ENCODE data around the gene PIANP. TPM values are rescaled to one million over a fixed set of nuclear protein-coding genes. Genes with fewer than 3 reads are reported as not detected.
"Not testable (repeated sequence)": the region's sequence is repeated elsewhere in the genome, so short reads cannot be mapped to it uniquely, and the experiment has no call there.

PIANP gene
- total and polyA plus RNA-seq, 9 donors, result 0.49 to 8.4 (median 5.5) TPM

- Histone ChIP-seq H3K27me3 (ENCODE audit: control insufficient read depth, insufficient read depth, low read length) (peaks cover 9% of the 10 kb centered on the region), H3K4me3 (ENCODE audit: low read length) (no peak overlapping the region), H3K27ac (ENCODE audit: low read length) (no peak overlapping the region), H3K9me3 (replicated peaks; ENCODE audit: control insufficient read depth, low read depth, low read length) (no peaks in the 10 kb centered on the region), H3K4me1 (ENCODE audit: control insufficient read depth, insufficient read depth, low read length) (no peaks in the 10 kb centered on the region), H3K36me3 (ENCODE audit: control insufficient read depth, insufficient read depth, low read length) (no peaks in the 10 kb centered on the region)
- no peak for DNase-seq
- WGBS (ENCODE audit: insufficient coverage), result 60% methylated on average over 16 of the region's 16 CpGs
Measured at GRCh38 chr12:6708960-6709394, 8.4 kb upstream of the PIANP start.

GRCh38 chr12:6708351-6708750 is 7.7 kb upstream of the PIANP start:
- H3K27ac ChIP-seq (ENCODE audit: low read length); H3K4me3 ChIP-seq (ENCODE audit: low read length); DNase-seq; H3K4me1 ChIP-seq (ENCODE audit: control insufficient read depth, insufficient read depth, low read length); H3K9me3 ChIP-seq (replicated peaks; ENCODE audit: control insufficient read depth, low read depth, low read length); H3K36me3 ChIP-seq (ENCODE audit: control insufficient read depth, insufficient read depth, low read length): not testable (repeated sequence)
- H3K27me3 ChIP-seq (ENCODE audit: control insufficient read depth, insufficient read depth, low read length), result peaks cover 16% of the 10 kb centered on the region
- 93% methylated on average over 21 of the region's 21 CpGs for WGBS (ENCODE audit: insufficient coverage)

GRCh38 chr12:6703631-6704030 is 3.0 kb upstream of the PIANP start:
- DNase-seq, result no peak
- H3K4me3 ChIP-seq (ENCODE audit: low read length), result no peak overlapping the region
- H3K27ac ChIP-seq (ENCODE audit: low read length), result no peak overlapping the region
- 18% methylated on average over 6 of the region's 10 CpGs for WGBS (ENCODE audit: insufficient coverage)
- peaks cover 45% of the 10 kb centered on the region for H3K27me3 ChIP-seq (ENCODE audit: control insufficient read depth, insufficient read depth, low read length)
- H3K9me3 ChIP-seq (replicated peaks; ENCODE audit: control insufficient read depth, low read depth, low read length), result no peaks in the 10 kb centered on the region
- H3K36me3 ChIP-seq (ENCODE audit: control insufficient read depth, insufficient read depth, low read length), result no peaks in the 10 kb centered on the region
- H3K4me1 ChIP-seq (ENCODE audit: control insufficient read depth, insufficient read depth, low read length), result peaks cover 7% of the 10 kb centered on the region

GRCh38 chr12:6701078-6701768 is 608 bp upstream of the PIANP start:
- DNase-seq, result no peak
- peaks cover 10% of the 10 kb centered on the region for H3K4me1 ChIP-seq (ENCODE audit: control insufficient read depth, insufficient read depth, low read length)
- 24% methylated on average over 13 of the region's 13 CpGs for WGBS (ENCODE audit: insufficient coverage)
- H3K27ac ChIP-seq (ENCODE audit: low read length), result no peak overlapping the region
- H3K27me3 ChIP-seq (ENCODE audit: control insufficient read depth, insufficient read depth, low read length), result peaks cover 52% of the 10 kb centered on the region
- peak overlapping the region; percentile 35 for H3K4me3 ChIP-seq (ENCODE audit: low read length)
- H3K36me3 ChIP-seq (ENCODE audit: control insufficient read depth, insufficient read depth, low read length), result no peaks in the 10 kb centered on the region
- no peaks in the 10 kb centered on the region for H3K9me3 ChIP-seq (replicated peaks; ENCODE audit: control insufficient read depth, low read depth, low read length)

- peaks cover 10% of the 10 kb centered on the region for H3K4me1 ChIP-seq (ENCODE audit: control insufficient read depth, insufficient read depth, low read length)
- H3K27me3 ChIP-seq (ENCODE audit: control insufficient read depth, insufficient read depth, low read length), result peaks cover 52% of the 10 kb centered on the region
- WGBS (ENCODE audit: insufficient coverage), result 1% methylated on average over 39 of the region's 65 CpGs
- peak overlapping the region; percentile 50 for H3K4me3 ChIP-seq (ENCODE audit: low read length)
- H3K36me3 ChIP-seq (ENCODE audit: control insufficient read depth, insufficient read depth, low read length), result no peaks in the 10 kb centered on the region
- no peaks in the 10 kb centered on the region for H3K9me3 ChIP-seq (replicated peaks; ENCODE audit: control insufficient read depth, low read depth, low read length)
- H3K27ac ChIP-seq (ENCODE audit: low read length), result no peak overlapping the region
- DNase-seq, result no peak
Measured at GRCh38 chr12:6699989-6700645, 498 bp downstream of the PIANP start.

- 19% methylated on average over 11 of the region's 16 CpGs for WGBS (ENCODE audit: insufficient coverage)
- Histone ChIP-seq H3K4me3 (ENCODE audit: low read length) (peak overlapping the region; percentile 50), H3K4me1 (ENCODE audit: control insufficient read depth, insufficient read depth, low read length) (peaks cover 10% of the 10 kb centered on the region), H3K9me3 (replicated peaks; ENCODE audit: control insufficient read depth, low read depth, low read length) (no peaks in the 10 kb centered on the region), H3K27me3 (ENCODE audit: control insufficient read depth, insufficient read depth, low read length) (peaks cover 48% of the 10 kb centered on the region), H3K27ac (ENCODE audit: low read length) (no peak overlapping the region), H3K36me3 (ENCODE audit: control insufficient read depth, insufficient read depth, low read length) (no peaks in the 10 kb centered on the region)
- DNase-seq, result no peak
Measured at GRCh38 chr12:6699259-6699988, 1.2 kb downstream of the PIANP start.

- peaks cover 40% of the 10 kb centered on the region for H3K27me3 ChIP-seq (ENCODE audit: control insufficient read depth, insufficient read depth, low read length)
- 69% methylated on average over 6 of the region's 8 CpGs for WGBS (ENCODE audit: insufficient coverage)
- no peak overlapping the region for H3K4me3 ChIP-seq (ENCODE audit: low read length)
Measured at GRCh38 chr12:6698352-6699046, 2.1 kb downstream of the PIANP start.

GRCh38 chr12:6697584-6698351 is 2.8 kb downstream of the PIANP start:
- Histone ChIP-seq H3K27me3 (ENCODE audit: control insufficient read depth, insufficient read depth, low read length) (peaks cover 37% of the 10 kb centered on the region), H3K4me1 (ENCODE audit: control insufficient read depth, insufficient read depth, low read length) (peaks cover 10% of the 10 kb centered on the region), H3K27ac (ENCODE audit: low read length) (no peak overlapping the region), H3K9me3 (replicated peaks; ENCODE audit: control insufficient read depth, low read depth, low read length) (no peaks in the 10 kb centered on the region), H3K36me3 (ENCODE audit: control insufficient read depth, insufficient read depth, low read length) (no peaks in the 10 kb centered on the region), H3K4me3 (ENCODE audit: low read length) (no peak overlapping the region)
- WGBS (ENCODE audit: insufficient coverage), result 83% methylated on average over 15 of the region's 17 CpGs
- peak; percentile 45 for DNase-seq

More at GRCh38 chr12:6698352-6699046, 2.1 kb downstream of the PIANP start:
- Histone ChIP-seq H3K27ac (ENCODE audit: low read length) (no peak overlapping the region), H3K36me3 (ENCODE audit: control insufficient read depth, insufficient read depth, low read length) (no peaks in the 10 kb centered on the region), H3K9me3 (replicated peaks; ENCODE audit: control insufficient read depth, low read depth, low read length) (no peaks in the 10 kb centered on the region), H3K4me1 (ENCODE audit: control insufficient read depth, insufficient read depth, low read length) (peaks cover 10% of the 10 kb centered on the region)
- no peak for DNase-seq

- Histone ChIP-seq H3K4me1 (ENCODE audit: control insufficient read depth, insufficient read depth, low read length) (peaks cover 10% of the 10 kb centered on the region), H3K27ac (ENCODE audit: low read length) (no peak overlapping the region), H3K9me3 (replicated peaks; ENCODE audit: control insufficient read depth, low read depth, low read length) (no peaks in the 10 kb centered on the region), H3K27me3 (ENCODE audit: control insufficient read depth, insufficient read depth, low read length) (peaks cover 36% of the 10 kb centered on the region), H3K36me3 (ENCODE audit: control insufficient read depth, insufficient read depth, low read length) (no peaks in the 10 kb centered on the region), H3K4me3 (ENCODE audit: low read length) (no peak overlapping the region)
- WGBS (ENCODE audit: insufficient coverage), result 83% methylated on average over 12 of the region's 17 CpGs
- no peak for DNase-seq
Measured at GRCh38 chr12:6696690-6697583, 3.7 kb downstream of the PIANP start.

Measured in muscle of leg (tissue), 11 donors.